Activated naive CD4-positive, alpha-beta T cell (primary cell): ENCODE data around the gene ZNF74.
"Not testable (repeated sequence)": the region's sequence is repeated elsewhere in the genome, so short reads cannot be mapped to it uniquely, and the experiment has no call there.

Experiments
- DNase-seq, 4 experiments: peaks; one replicate each; lab custom pipeline; 2025; lab: John Stamatoyannopoulos, UW

Gene ZNF74

GRCh38 chr22:20400606-20401375 is 6.8 kb downstream of the ZNF74 start:
- DNase-seq = no peak

DNA sequence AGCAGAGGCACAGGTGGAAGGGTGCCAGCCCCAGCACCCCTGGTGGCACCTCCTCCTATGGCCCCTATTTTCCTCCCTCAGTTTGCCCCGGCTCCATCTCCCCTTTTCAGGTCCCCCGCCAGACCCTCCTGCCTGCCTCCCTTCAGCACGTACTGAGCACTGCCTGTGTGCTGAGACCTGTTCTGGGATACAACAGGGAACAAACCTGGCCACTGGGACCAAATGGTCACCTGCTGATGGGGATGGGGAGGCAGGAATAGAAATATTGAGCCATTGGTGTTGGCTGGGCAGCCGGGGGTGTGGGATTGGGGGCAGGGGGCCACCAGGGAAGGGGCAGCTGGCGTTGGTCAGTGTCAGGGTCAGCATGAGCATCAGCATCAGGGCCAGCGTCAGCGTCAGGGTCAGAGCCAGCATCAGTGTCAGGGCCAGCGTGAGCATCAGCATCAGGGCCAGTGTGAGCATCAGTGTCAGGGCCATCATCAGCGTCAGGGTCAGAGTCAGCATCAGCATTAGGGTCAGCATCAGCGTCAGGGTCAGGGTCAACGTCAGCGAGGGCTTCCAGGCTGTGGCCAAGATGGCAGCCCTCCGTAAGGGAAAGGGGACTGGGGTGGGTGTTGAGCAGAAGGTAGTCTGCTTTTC is 7.5 kb downstream of the ZNF74 start:
- no peak for DNase-seq

GRCh38 chr22:20402960-20403778 is 9.2 kb downstream of the ZNF74 start:
- DNase-seq = no peak

GRCh38 chr22:20403779-20404140 is 9.8 kb downstream of the ZNF74 start:
- no peak for DNase-seq

- DNase-seq = no peak
These were observed 10.9 kb downstream of the ZNF74 start for GRCh38 chr22:20404881-20405280.

GRCh38 chr22:20405291-20405930 is 11.5 kb downstream of the ZNF74 start:
- DNase-seq = no peak

GRCh38 chr22:20405931-20406685 is 12.2 kb downstream of the ZNF74 start:
- DNase-seq = no peak

DNA sequence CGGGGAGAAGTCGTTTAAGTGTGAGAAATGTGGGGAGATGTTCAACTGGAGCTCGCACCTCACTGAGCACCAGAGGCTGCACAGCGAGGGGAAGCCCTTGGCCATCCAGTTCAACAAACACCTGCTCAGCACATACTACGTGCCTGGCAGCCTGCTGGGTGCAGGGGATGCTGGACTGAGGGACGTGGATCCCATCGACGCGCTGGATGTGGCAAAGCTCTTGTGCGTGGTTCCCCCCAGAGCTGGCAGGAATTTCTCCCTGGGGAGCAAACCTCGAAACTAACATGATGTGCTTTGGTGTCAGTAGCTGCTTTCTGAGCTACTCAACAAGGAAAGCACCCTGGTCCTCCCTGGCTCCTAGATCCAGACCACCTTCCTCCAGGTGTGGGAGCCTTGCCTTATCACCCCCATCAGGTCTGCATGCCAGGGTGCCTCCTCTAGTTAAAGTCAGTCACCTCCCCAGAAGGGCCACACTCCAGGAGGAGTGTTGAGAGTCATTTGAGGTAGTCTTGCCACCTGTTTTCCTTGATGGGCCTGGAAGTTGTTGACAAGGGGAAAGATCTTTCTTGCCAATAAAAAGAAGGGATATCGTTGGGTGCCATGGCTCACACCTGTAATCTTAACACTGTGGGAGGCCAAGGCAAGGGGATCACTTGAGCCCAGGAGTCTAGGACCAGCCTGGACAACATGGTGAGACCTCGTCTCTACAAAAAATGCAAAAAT is 12.9 kb downstream of the ZNF74 start:
- DNase-seq = no peak

- no peak for DNase-seq
These were observed 13.9 kb downstream of the ZNF74 start for GRCh38 chr22:20407829-20408228.

GRCh38 chr22:20408891-20409290 is 14.9 kb downstream of the ZNF74 start:
- DNase-seq = no peak

DNA sequence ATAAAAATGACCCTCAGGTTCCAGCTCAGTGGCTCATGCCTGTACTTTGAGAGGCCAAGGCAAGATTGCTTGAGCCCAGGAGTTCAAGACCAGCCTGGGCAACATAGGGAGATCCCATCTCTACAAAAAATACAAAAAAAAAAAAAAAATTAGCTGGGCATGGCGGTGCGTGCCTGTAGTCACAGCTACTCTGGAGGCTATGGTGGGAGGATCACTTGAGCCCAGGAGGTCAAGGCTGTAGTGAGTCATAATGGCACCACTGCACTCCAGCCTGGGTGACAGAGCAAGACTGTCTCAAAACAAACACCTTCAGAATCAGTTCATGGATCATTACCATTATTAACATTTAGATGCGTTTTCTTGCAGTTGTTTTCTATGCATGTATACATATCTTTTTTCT is 15.4 kb downstream of the ZNF74 start:
- DNase-seq = not testable (repeated sequence)

- DNase-seq = no peak
These were observed 18.7 kb downstream of the ZNF74 start for GRCh38 chr22:20412474-20413216.

- no peak for DNase-seq
These were observed 19.5 kb downstream of the ZNF74 start for GRCh38 chr22:20413217-20414058.

- DNase-seq = no peak
These were observed 20.1 kb downstream of the ZNF74 start for GRCh38 chr22:20414059-20414440.

GRCh38 chr22:20414450-20414849 is 20.5 kb downstream of the ZNF74 start:
- no peak for DNase-seq

GRCh38 chr22:20415241-20415640 is 21.3 kb downstream of the ZNF74 start:
- not testable (repeated sequence) for DNase-seq

- DNase-seq = not testable (repeated sequence)
These were observed 21.7 kb downstream of the ZNF74 start for GRCh38 chr22:20415699-20416098.

DNA sequence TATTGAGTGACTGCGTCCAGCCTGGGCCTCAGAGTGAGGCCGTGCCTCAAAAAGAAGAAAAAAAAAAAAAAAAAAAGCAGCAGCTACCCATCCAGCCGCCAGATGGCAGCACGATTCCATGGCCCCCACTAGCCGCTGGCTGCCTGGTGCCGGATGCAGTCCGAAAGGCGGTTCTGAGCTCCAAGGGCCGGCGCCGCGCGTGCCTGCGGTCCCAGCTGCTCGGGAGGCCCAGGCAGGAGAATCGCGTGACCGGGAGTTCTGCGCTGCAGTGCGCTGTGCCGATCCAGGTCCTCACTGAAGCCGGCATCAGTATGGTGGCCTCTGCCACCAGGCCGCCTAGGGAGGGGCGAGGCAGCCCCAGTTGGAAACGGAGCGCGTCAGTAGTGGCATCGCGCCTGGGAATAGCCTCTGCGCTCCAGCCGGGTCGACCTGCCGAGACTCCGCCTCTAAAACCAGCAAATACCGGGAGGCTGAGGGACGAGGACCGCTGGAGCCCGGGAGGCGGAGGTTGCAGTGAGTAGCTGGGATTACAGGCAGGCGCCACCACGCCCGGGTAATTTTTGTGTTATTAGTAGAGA is 24.3 kb downstream of the ZNF74 start:
- DNase-seq = peak; percentile 30 to 64 (median 56)

DNA sequence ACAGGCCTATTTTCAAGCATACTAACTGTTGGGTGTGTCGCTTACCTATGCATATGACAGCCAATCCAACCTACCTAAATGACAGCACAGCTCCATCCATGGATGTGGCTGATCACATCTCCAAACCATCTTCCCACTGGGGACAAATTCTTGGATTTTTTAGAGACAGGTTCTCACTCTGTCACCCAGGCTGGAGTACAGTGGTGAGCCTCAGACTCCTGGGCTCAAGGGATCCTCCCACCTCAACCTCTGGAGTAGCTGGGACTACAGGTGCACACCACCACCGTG is 25.7 kb downstream of the ZNF74 start:
- no peak for DNase-seq
